Left lung (tissue), 10 donors: Measurements from ENCODE around the gene AHCYL1. TPM values are rescaled to one million over a fixed set of nuclear protein-coding genes. Genes with fewer than 3 reads are reported as not detected.

Experiments
- ATAC-seq: fragments of 200-7000 bp; cut with Tn5 transposase; one replicate; pipeline ENCODE4 v1.9.1; 2020; ENCODE audit warnings: moderate library complexity
- DNase-seq, 4 donors: peaks; one replicate each; pipeline ENCODE4 v3.0.0-alpha.2; 2013 to 2020
- H3K27ac ChIP-seq, 2 donors: fragments of 200-600 bp; sonication (generic) in 1 of 2; one replicate each; pipeline versions ENCODE4 v1.5.0 to v1.8.0; 2020 to 2021
- H3K27me3 ChIP-seq, 2 donors: fragments of 200-600 bp; sonication (generic) in 1 of 2; one replicate each; pipeline versions ENCODE4 v1.5.0 to v1.8.0; 2020 to 2021
- H3K36me3 ChIP-seq, 2 donors: fragments of 200-600 bp; sonication (generic) in 1 of 2; one replicate each; pipeline versions ENCODE4 v1.5.0 to v1.8.0; 2020 to 2021
- H3K4me1 ChIP-seq, 2 donors: fragments of 200-600 bp; one replicate each; pipeline ENCODE4 v1.8.0; 2021
- H3K4me3 ChIP-seq, 2 donors: fragments of 200-600 bp; sonication (generic) in 1 of 2; one replicate each; pipeline versions ENCODE4 v1.5.0 to v1.8.0; 2020 to 2021; ENCODE audit warnings: mild to moderate bottlenecking in 1 of 2
- H3K9me3 ChIP-seq, 2 donors: fragments of 200-600 bp; sonication (generic) in 1 of 2; one replicate each; pipeline versions ENCODE4 v1.5.0 to v1.8.0; 2020 to 2021
- CTCF ChIP-seq, 2 donors: fragments of 200-600 bp; sonication (generic) in 1 of 2; IDR thresholded peaks; one replicate each; pipeline versions ENCODE4 v1.5.0 to v1.8.0; 2021; ENCODE audit warnings: antibody characterized with exemption in 2 of 2
- intact Hi-C, 2 donors: fragments of 100-400 bp; cut with DNase I; formaldehyde crosslinking; loops; one replicate each; pipeline versions ENCODE4 v1.11.2 to v1.14.2; 2022
- polyA plus RNA-seq, 6 donors: library from polyadenylated mRNA; unstranded; fragments of 120-200 nt; gene quantifications; one replicate each; pipeline ENCODE4 v1.2.1, GENCODE V29; 2013; ENCODE audit not compliant: insufficient read length in 6 of 6
- total RNA-seq, 2 donors: library from RNA; stranded (reverse); fragmentation: NEBNext Ultra II Directional; extraction: Animal tissue kit (Norgen Biotek cat#: 25700); gene quantifications; one replicate each; pipeline ENCODE4 v1.2.1, GENCODE V29; 2021
- donor health status: DM: no; HTN: yes; CAD: no.
- donor health status: DM: no; HTN: no; CAD: no.

The AHCYL1 gene
- total and polyA plus RNA-seq, 8 donors = 73.3 to 116 (median 83.9) TPM

DNA sequence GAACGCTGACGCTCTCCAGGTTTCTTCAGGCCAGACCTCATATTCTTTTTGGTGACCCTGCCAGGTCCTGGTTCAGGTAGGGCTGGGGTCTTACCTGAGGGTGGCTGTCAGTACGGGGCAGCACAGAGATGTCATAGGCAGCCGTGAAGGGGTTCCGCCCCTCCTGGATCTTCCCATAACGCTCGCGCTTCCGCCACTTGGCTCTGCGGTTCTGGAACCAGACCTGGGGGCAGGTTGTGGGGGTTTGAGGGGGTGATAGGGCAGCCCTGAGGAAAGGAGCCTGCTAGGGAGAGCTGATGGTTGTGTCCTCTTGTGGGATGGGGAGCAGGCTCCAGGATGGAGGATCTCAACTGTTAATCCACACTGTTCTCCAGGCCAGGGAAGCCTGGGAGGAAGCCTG is 76.8 kb downstream of the AHCYL1 start:
- H3K36me3 ChIP-seq = peaks cover 0 to 49% of the 10 kb centered on the region in 2 donors
- no peaks in the 10 kb centered on the region for H3K9me3 ChIP-seq
- no peaks in the 10 kb centered on the region for H3K4me1 ChIP-seq
- intact Hi-C loops = no loop called here
- no peak overlapping the region for H3K27ac ChIP-seq
- ATAC-seq (no peak), DNase-seq (no peak)
- peaks cover 0 to 9% of the 10 kb centered on the region in 2 donors for H3K27me3 ChIP-seq
- no peak for TF ChIP-seq CTCF (IDR thresholded peaks at IDR 0.05)
- no peak overlapping the region for H3K4me3 ChIP-seq

GRCh38 chr1:110062612-110063011 is 78.0 kb downstream of the AHCYL1 start:
- Histone ChIP-seq H3K36me3 (peaks cover 0 to 37% of the 10 kb centered on the region in 2 donors), H3K27ac (no peak overlapping the region), H3K27me3 (peaks cover 11 to 22% of the 10 kb centered on the region in 2 donors), H3K4me1 (peaks cover 0 to 3% of the 10 kb centered on the region in 2 donors), H3K9me3 (no peaks in the 10 kb centered on the region), H3K4me3 (no peak overlapping the region)
- intact Hi-C loops = no loop called here
- ATAC-seq (no peak), DNase-seq (no peak)
- TF ChIP-seq CTCF (IDR thresholded peaks at IDR 0.05) = no peak

DNA sequence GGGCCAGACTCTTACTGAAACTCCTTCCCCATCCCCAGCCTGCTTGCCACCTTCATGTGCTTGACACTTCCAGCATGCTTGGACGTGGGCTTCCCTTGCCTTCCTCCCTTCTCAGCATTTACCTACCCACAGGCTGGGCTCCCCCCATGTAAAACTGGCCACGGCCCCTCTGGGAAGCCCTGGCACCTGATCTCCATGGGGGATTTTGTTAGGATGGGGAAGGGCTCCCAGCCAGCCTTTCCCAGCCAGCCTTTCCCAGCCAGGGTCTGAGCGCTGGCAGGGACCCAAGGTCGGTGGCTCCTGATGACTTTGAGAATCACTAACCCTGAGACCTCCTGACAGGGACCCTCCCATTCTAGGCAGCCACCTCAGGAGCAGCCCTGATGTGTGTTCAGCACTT is 79.2 kb downstream of the AHCYL1 start:
- intact Hi-C loops = no loop called here
- Histone ChIP-seq H3K9me3 (no peaks in the 10 kb centered on the region), H3K4me1 (peaks cover 6 to 14% of the 10 kb centered on the region in 2 donors), H3K4me3 (no peak overlapping the region), H3K27ac (no peak overlapping the region), H3K36me3 (peaks cover 0 to 25% of the 10 kb centered on the region in 2 donors), H3K27me3 (peaks cover 23 to 33% of the 10 kb centered on the region in 2 donors)
- no peak for ATAC-seq
- no peak for DNase-seq
- no peak for TF ChIP-seq CTCF (IDR thresholded peaks at IDR 0.05)

DNA sequence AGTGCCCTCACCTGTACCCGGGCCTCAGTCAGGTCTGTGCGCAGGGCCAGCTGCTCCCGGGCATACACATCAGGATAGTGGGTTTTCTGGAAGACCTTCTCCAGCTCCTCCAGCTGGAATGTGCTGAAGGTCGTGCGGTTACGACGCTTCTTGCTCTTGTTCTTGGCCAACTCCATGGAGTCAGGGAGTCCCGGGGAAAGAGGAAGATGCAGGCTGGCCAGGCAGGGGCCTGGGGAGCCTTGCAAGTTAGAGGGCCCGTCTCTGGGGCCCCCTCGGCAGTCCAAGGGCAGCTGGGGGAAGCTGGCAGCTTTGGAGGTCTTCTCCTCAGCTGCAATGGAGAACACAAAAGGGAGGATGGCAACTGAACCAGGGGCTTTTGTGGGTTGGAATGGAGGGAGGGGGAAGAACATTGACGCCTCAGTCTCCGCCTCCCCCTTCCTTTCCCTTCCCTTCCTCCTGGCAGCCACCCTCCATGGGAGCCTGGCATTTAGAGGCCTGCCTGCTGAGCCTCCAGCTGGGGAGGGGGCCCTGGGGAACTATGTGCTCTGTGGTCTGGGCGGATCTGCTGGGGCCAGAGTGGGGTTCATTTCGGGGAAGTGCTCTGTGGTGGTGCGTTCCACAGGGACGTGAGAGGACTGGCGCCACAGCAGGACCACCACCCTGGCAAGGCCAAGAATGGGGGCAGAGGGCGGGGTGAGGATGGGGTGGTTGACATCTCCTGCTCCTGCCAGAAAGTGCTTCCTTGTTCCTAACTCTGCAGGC is 80.2 kb downstream of the AHCYL1 start:
- Histone ChIP-seq H3K36me3 (peaks cover 0 to 16% of the 10 kb centered on the region in 2 donors), H3K27me3 (peaks cover 33 to 43% of the 10 kb centered on the region in 2 donors), H3K4me3 (no peak overlapping the region), H3K27ac (no peak overlapping the region), H3K9me3 (no peaks in the 10 kb centered on the region), H3K4me1 (peaks cover 11 to 23% of the 10 kb centered on the region in 2 donors)
- intact Hi-C loops = no loop called here
- DNase-seq = no peak
- no peak for ATAC-seq
- no peak for TF ChIP-seq CTCF (IDR thresholded peaks at IDR 0.05)

DNA sequence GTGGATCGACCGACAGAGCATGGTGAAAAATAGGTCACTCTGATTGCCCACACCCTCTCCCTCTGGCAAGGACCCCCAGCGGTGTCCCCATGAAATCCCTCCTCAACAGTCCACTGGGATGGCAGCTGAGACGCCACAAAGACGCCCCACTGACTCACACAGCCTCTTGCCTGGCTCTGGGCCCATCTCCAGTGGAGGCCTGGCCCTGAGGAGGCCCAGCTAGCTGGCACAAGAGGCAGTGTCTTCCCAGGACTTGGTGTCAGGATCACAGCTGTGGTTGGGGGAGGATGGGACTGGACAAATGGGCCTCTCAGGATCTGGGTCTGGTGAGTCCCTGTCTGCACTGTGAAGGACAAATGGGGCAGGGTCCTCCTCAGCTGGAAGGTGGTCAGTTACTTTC is 81.3 kb downstream of the AHCYL1 start:
- Histone ChIP-seq H3K4me3 (no peak overlapping the region), H3K27me3 (peaks cover 43 to 54% of the 10 kb centered on the region in 2 donors), H3K9me3 (no peaks in the 10 kb centered on the region), H3K27ac (no peak overlapping the region), H3K36me3 (peaks cover 0 to 12% of the 10 kb centered on the region in 2 donors), H3K4me1 (peaks cover 15 to 34% of the 10 kb centered on the region in 2 donors)
- no peak for ATAC-seq
- TF ChIP-seq CTCF (IDR thresholded peaks at IDR 0.05) = no peak
- intact Hi-C loops = no loop called here
- DNase-seq = no peak
